NCI-H345 treated with DMSO at 0.1 percent for 48 hours (cell line): ENCODE measurements around the gene LKAAEAR1.

Source experiments
- DNase-seq: peaks from one replicate; lab custom pipeline; 2025; ENCODE audit not compliant: unreplicated experiment; lab: John Stamatoyannopoulos, UW

LKAAEAR1 gene

DNA sequence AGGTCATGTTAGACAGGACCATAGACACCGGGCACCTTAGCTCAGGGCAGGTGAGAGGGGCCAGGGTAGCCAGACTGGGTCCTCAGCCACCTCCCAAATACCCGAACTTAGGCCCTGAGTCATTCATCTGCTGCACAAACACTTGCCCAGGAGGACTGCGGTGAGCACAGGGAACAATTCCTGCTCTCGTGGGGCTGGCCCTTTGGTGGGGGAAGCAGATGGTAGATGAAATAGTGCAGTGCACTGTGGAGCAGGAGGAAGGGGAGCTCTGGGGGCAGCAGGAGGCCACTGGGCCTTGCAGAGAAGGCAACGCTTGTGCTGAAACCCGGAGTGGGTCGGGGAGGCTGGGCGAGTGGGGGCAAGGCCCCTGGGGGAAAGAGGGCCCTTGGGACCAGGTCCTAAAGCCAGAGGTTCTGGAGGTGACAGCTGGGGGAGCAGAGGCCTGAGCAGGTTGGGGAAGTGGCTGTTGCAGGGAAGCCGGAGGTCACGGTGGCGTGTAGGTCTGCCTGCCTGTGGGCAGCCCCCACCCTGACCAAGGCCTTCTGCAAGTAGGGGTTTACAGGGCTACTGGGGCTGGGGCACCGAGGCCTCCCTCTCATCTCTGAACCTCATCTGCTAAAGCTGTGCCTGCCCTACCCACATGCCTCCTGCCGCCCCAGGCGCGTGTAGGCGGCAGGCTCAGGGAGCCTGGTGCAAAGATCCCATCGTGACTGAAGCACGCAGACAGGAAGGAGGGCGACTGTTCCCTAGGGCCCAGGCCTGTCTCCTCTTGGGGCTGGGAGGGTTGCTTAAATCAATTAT, 27.8 kb upstream of the LKAAEAR1 start:
- no peak for DNase-seq

- DNase-seq, result no peak
Observed at GRCh38 chr20:64110411-64111068, 26.3 kb upstream of the LKAAEAR1 start.

GRCh38 chr20:64109831-64110391, 25.7 kb upstream of the LKAAEAR1 start:
- DNase-seq, result no peak

GRCh38 chr20:64108731-64109681, 24.8 kb upstream of the LKAAEAR1 start:
- DNase-seq, result no peak

DNA sequence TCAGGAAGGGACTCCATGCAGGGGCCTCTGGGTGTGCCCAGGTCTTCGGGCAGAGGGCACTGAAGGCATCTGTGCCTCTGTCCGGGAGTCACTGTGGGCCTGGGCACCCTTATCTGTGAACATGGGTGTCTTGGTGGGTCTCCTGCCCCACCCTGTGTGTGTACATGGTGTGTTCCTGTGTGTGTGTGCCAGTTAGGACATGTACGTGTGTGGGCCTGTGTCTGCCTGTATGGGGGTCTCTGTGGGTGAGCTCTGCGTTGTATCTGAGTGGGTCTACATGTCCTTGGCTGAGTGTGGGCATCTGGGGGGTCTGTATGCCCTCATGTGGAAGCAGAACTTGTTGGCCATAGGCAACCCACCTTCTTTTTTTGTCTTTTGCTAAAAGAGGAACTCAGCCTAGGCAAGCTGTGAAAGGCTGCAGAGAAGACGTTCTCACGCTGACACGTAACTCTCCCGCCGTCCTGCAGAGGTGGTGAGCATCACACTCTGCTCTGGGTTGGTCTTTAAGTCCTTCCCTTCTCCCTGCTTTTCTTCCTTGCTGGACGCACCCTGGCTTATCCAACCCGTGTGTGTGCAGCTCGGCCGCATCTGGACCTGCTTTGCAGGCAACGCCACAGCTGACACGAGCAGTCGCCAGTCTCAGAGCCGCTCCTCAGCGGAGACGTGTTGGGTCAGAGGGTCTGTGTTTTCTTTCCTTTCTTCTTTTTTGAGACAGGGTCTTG, 23.7 kb upstream of the LKAAEAR1 start:
- no peak for DNase-seq

DNA sequence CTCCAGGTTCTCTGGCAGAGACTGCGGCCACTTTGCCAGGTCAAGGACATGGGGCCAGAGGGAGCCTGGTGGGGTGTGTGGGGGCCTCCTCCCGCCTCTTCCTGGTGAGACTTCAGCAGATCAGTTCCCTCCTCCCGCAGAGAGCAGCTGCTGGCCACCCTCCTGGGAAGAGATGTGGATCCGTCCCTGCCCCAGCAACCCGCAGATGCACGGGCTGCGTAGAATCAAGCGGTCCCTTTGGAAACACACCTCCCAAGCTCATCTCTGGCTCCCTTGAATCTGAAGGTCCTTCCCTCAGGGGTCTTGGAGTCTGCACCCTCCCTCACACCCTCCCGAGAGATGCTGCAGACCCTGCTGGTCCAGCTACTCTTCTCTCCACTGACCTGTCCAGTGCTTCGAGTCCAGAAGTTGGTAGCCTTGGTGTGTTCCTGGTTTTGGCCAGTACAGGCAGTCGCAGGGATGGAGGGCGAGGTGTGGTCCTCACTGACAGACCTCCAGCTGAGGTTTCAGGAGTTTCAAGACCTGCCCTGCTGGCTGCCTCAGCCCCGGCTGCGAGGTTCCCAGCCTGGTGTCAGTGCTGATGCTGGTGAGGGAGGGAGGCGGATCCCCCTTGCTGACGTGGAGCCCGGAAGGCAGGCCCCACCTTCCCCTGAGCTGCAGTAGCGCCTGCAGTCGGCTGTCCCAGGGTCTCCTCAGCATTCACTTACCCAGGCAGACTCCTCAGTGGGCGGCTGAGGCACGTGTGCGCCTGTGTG, 23.0 kb upstream of the LKAAEAR1 start, which contains the start of gene NPBWR2:
TSS of gene NPBWR2 (minus strand) at position 585 of the 755 bp plus-strand sequence. CDS start 734 bp downstream, outside the sequence.
- DNase-seq, result no peak

DNA sequence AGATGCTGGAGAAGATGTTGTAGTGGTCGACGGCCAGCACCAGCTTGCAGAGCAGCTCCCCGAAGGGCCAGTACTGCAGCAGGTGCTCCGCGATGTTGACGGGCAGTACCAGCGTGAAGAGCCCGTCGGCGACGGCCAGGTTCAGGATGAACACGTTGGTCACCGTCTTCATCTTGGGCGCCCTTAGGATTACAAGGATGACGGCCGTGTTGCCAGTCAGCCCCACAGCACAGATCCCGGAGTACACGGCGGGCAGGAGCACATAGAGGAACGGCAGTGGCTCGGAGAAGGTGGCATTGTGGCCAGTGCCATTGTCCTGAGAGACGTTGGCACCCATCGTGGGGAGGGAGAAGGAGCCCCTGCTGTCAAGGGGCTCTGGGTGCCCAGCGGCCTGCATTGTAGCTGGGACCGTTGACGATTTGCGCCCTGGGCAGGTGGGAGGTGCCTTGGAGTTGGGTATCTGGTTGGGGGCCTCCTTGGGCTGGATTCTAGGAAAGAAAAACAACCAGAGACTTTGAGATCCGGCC, 22.3 kb upstream of the LKAAEAR1 start:
- DNase-seq, result no peak

GRCh38 chr20:64105846-64106434, 21.7 kb upstream of the LKAAEAR1 start:
- no peak for DNase-seq

- no peak for DNase-seq
Observed at GRCh38 chr20:64104667-64105451, 20.7 kb upstream of the LKAAEAR1 start.

DNA sequence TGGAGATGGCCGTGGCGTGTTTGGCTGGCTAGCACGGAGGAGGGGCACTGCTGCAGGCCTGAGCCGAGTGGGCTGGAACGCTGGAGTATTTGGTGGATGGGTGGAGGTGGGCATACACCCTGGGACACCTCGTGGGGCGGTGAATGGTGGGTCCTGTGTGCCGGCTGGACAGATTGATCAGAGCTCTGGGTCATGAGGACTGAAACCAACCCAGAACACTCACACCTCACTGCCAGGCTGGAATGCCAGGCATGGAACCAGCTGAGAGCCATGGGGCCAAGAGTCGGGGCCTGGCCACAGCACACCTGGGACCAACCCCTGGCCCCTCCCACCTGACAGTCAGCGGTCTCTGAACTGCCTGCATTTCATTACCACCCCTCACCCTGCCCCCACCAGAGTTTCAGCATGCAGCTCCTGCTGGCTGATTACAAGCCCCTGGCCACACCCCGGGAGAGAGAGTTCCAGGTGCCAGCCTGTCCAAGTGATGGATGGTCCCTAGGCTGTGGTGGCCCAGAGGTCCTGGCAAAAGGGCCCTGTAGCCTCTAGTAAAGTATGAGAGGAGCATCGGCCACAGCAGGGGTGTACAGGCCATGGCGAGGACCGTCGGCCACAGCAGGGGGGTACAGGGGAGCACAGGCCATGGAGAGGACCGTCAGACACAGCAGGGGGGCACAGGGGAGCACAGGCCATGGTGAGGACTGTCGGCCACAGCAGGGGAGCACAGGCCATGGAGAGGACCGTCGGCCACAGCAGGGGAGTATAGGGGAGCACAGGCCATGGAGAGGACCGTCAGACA, 19.9 kb upstream of the LKAAEAR1 start:
- no peak for DNase-seq

- DNase-seq, result peak; percentile 67
Observed at GRCh38 chr20:64102647-64103354, 18.6 kb upstream of the LKAAEAR1 start.

DNA sequence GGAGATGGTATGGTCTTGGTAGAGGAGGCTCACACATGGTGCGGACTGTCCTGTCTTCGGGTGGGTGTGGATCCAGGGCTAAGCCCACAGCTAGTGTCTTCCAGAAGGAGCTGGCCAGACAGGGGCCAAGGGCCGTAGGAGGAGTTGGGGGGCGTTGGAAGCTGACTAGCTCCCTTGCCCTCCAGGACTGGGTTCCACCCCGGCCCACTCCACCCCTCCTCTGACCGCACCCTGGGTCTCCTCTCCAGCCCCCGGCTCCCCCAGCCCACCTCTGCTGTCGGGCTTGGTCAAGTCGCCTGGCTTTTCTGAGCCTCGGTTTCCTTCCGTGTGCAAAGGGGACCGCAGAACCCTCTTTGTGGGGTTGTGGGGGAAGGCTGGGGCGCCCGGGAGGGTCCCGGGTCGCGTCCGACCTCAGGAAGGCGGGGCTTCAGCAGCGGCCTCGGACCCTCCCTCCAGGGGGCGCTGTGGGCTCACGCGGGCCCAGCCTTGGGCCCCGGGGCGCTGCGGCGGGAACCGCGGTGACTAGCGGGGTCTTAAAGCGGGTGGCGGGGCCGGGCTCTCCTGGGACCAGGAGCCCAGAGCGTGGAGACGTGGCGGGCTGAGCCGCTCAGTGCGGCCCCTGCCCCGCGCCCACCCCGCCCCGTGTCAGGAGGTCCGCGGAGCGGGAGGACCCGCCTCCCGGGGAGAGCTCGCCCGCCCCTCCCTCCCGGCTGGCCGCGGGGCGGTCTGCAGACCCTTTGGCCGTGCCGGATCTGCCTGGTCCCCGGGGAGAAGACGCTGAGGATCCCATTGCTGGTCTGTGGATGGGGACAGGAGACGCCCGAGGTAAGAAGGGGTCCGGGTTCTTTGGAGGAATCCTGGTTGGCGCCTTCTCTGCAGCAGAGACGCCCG, 17.8 kb upstream of the LKAAEAR1 start:
- DNase-seq, result peak; percentile 42

DNA sequence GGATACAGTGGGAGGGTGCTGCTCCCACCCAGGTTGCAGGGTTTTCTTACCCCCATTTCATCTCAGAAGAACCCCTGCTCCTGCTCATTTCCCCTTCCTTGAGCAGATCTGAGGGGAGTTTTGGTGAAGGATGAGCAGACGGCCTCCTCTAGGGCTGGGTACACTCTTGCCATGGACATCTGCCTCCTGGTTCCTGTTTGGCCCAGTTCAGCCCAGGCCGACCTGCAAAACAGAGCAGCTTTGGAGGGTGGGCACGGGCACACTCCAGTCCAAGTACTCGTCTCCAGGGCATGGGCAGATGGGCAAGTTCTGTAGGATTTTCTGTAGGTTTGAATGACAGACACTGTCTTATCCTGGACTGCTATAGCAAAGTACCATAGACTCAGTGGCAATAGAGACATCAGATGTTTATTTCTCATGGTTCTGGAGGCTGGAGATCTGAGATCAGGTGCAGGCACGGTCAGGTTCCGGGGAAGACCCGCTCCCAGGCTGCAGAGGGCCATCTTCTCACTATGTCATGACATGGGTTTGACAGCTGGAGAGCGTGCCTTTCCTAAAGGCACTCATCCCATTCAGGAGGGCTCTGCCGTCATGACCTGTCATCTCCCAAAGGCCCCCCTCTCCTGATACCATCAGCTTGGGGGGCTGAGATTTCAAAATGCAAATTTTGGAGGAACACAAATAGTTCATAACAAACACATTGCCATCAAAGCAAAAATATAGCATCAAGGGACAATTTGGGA, 16.9 kb upstream of the LKAAEAR1 start:
- no peak for DNase-seq

GRCh38 chr20:64100566-64100888, 16.3 kb upstream of the LKAAEAR1 start:
- DNase-seq, result no peak

DNA sequence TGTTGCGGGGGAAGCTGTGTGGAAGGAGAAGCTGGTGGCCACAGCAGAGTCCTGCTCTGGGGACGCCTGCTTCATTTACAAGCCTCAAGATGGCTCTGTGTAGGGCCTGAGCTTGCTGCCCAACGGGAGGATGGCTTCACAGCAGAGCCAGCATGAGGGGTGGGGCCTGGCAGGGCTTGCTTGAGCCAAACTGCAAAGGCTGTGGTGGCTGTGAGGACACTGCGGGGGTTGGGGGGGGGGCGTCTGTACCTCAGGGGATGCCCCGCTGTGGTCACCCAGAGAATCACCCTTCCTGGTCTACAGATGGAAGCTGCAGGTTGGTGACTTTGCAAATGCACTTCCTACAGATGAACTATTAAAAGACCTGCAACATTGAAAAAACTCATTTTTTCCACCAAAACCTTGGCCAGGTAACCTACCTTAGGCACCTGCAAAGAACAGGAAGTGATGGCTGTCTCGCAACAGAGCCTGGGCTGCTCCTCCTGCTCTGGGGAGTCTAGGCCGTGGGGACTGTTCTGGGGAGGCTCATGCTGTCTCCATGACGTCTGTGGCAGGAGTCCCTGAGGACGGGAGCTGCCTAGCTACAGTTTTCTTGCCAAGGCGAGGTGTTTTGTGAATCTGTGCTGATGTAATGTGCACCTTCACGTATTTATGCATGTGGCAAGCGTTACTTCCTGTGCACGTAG, 15.8 kb upstream of the LKAAEAR1 start:
- no peak for DNase-seq
